Activated naive CD4-positive, alpha-beta T cell treated with anti-CD3 and anti-CD28 coated beads for 36 hours (primary cell): ENCODE results near the gene LGR4. TPM values are rescaled to one million over a fixed set of nuclear protein-coding genes. Genes with fewer than 3 reads are reported as not detected.

Experiments
- CTCF ChIA-PET: fragments of 350-600 bp; sonication (Branson Sonifier 250); formaldehyde crosslinking; loops from one replicate; lab custom pipeline; 2021; ENCODE audit warnings: antibody characterized with exemption; lab: Charles Lee
- DNase-seq: peaks from one replicate; pipeline ENCODE4 v3.0.0-alpha.2; 2020
- H3K27ac Mint-ChIP-seq: one replicate; pipeline ENCODE4 v1.8.0; 2021; ENCODE audit warnings: mild to moderate bottlenecking, mixed read lengths
- H3K27me3 Mint-ChIP-seq: one replicate; pipeline ENCODE4 v1.8.0; 2021; ENCODE audit warnings: low read depth, mixed read lengths
- H3K36me3 Mint-ChIP-seq: one replicate; pipeline ENCODE4 v1.8.0; 2021; ENCODE audit warnings: low read depth, mixed read lengths
- H3K4me1 Mint-ChIP-seq: one replicate; pipeline ENCODE4 v1.8.0; 2021; ENCODE audit warnings: low read depth, mixed read lengths
- H3K4me3 Mint-ChIP-seq: one replicate; pipeline ENCODE4 v1.8.0; 2021; ENCODE audit warnings: mild to moderate bottlenecking, moderate library complexity, mixed read lengths
- H3K9me3 Mint-ChIP-seq: one replicate; pipeline ENCODE4 v1.8.0; 2021; ENCODE audit warnings: mixed read lengths
- intact Hi-C: fragments of 100-400 bp; cut with micrococcal nuclease; formaldehyde crosslinking; loops from one replicate; pipeline ENCODE4 v1.15.1; 2023
- total RNA-seq, 2 experiments: library from RNA; stranded (reverse); gene quantifications; one replicate each; pipeline ENCODE4 v1.2.3, GENCODE V29; 2021

The LGR4 gene
- total RNA-seq, 2 experiments from 2014 or later: 0.12 to 0.19 TPM

GRCh38 chr11:27465629-27466028 lies 7.0 kb downstream of the LGR4 start:
- Mint-ChIP-seq H3K9me3 (no peaks in the 10 kb centered on the region), H3K4me1 (no peaks in the 10 kb centered on the region), H3K27me3 (peaks cover 8% of the 10 kb centered on the region), H3K4me3 (no peak overlapping the region), H3K27ac (no peak overlapping the region), H3K36me3 (no peaks in the 10 kb centered on the region)
- intact Hi-C loops: no loop called here
- DNase-seq: no peak
- CTCF ChIA-PET: interaction anchor here (1.0 to 1.5 kb wide), 3 partner anchors 20 to 167 kb away, joined by 3 to 4 read pairs (median 4); no protein-coding TSS in a partner anchor

- Mint-ChIP-seq H3K9me3 (no peaks in the 10 kb centered on the region), H3K27ac (no peak overlapping the region), H3K36me3 (no peaks in the 10 kb centered on the region), H3K27me3 (peaks cover 9% of the 10 kb centered on the region), H3K4me3 (no peak overlapping the region), H3K4me1 (no peaks in the 10 kb centered on the region)
- CTCF ChIA-PET: interaction anchor here (1.4 to 1.5 kb wide), 2 partner anchors 21 to 31 kb away, joined by 4 read pairs; no protein-coding TSS in a partner anchor
- intact Hi-C loops: no loop called here
- DNase-seq: no peak
These were observed 7.7 kb downstream of the LGR4 start for GRCh38 chr11:27464909-27465308.

GRCh38 chr11:27464289-27464696 lies 8.3 kb downstream of the LGR4 start:
- no peak overlapping the region for H3K27ac Mint-ChIP-seq
- no peak overlapping the region for H3K4me3 Mint-ChIP-seq
- CTCF ChIA-PET: no interaction called here
- H3K4me1 Mint-ChIP-seq: no peaks in the 10 kb centered on the region
- no peaks in the 10 kb centered on the region for H3K9me3 Mint-ChIP-seq
- H3K36me3 Mint-ChIP-seq: no peaks in the 10 kb centered on the region
- H3K27me3 Mint-ChIP-seq: peaks cover 9% of the 10 kb centered on the region
- intact Hi-C loops: no loop called here
- no peak for DNase-seq

- Mint-ChIP-seq H3K9me3 (no peaks in the 10 kb centered on the region), H3K27me3 (peaks cover 9% of the 10 kb centered on the region), H3K4me3 (no peak overlapping the region), H3K36me3 (no peaks in the 10 kb centered on the region), H3K27ac (no peak overlapping the region), H3K4me1 (no peaks in the 10 kb centered on the region)
- intact Hi-C loops: no loop called here
- no peak for DNase-seq
- CTCF ChIA-PET: interaction anchor here (0.6 to 1.2 kb wide), 2 partner anchors 24 to 107 kb away, joined by 3 to 6 read pairs; no protein-coding TSS in a partner anchor
These were observed 10.0 kb downstream of the LGR4 start for GRCh38 chr11:27462543-27462942.

GRCh38 chr11:27460158-27460978 lies 12.2 kb downstream of the LGR4 start:
- H3K4me1 Mint-ChIP-seq: no peaks in the 10 kb centered on the region
- DNase-seq: no peak
- no peaks in the 10 kb centered on the region for H3K9me3 Mint-ChIP-seq
- H3K27me3 Mint-ChIP-seq: peaks cover 6% of the 10 kb centered on the region
- H3K27ac Mint-ChIP-seq: no peak overlapping the region
- intact Hi-C loops: no loop called here
- CTCF ChIA-PET: no interaction called here
- H3K36me3 Mint-ChIP-seq: no peaks in the 10 kb centered on the region
- H3K4me3 Mint-ChIP-seq: no peak overlapping the region

- CTCF ChIA-PET: no interaction called here
- no peaks in the 10 kb centered on the region for H3K9me3 Mint-ChIP-seq
- H3K4me1 Mint-ChIP-seq: no peaks in the 10 kb centered on the region
- intact Hi-C loops: no loop called here
- H3K27me3 Mint-ChIP-seq: peaks cover 8% of the 10 kb centered on the region
- DNase-seq: no peak
- no peak overlapping the region for H3K4me3 Mint-ChIP-seq
- H3K36me3 Mint-ChIP-seq: no peaks in the 10 kb centered on the region
- no peak overlapping the region for H3K27ac Mint-ChIP-seq
These were observed 13.4 kb downstream of the LGR4 start for GRCh38 chr11:27459191-27459590.

GRCh38 chr11:27458182-27458581 lies 14.4 kb downstream of the LGR4 start:
- H3K4me1 Mint-ChIP-seq: no peaks in the 10 kb centered on the region
- DNase-seq: no peak
- intact Hi-C loops: no loop called here
- CTCF ChIA-PET: no interaction called here
- no peak overlapping the region for H3K27ac Mint-ChIP-seq
- peaks cover 6% of the 10 kb centered on the region for H3K27me3 Mint-ChIP-seq
- no peak overlapping the region for H3K4me3 Mint-ChIP-seq
- no peaks in the 10 kb centered on the region for H3K36me3 Mint-ChIP-seq
- H3K9me3 Mint-ChIP-seq: peaks cover 2% of the 10 kb centered on the region

GRCh38 chr11:27456795-27457329 lies 15.7 kb downstream of the LGR4 start:
- Mint-ChIP-seq H3K4me1 (no peaks in the 10 kb centered on the region), H3K4me3 (no peak overlapping the region), H3K9me3 (peaks cover 2% of the 10 kb centered on the region), H3K27ac (no peak overlapping the region), H3K36me3 (no peaks in the 10 kb centered on the region), H3K27me3 (peaks cover 3% of the 10 kb centered on the region)
- CTCF ChIA-PET: no interaction called here
- intact Hi-C loops: no loop called here
- DNase-seq: no peak

- no peak overlapping the region for H3K27ac Mint-ChIP-seq
- H3K4me3 Mint-ChIP-seq: no peak overlapping the region
- no peaks in the 10 kb centered on the region for H3K36me3 Mint-ChIP-seq
- peaks cover 3% of the 10 kb centered on the region for H3K27me3 Mint-ChIP-seq
- CTCF ChIA-PET: no interaction called here
- intact Hi-C loops: no loop called here
- DNase-seq: no peak
- H3K9me3 Mint-ChIP-seq: peaks cover 2% of the 10 kb centered on the region
- no peaks in the 10 kb centered on the region for H3K4me1 Mint-ChIP-seq
These were observed 16.3 kb downstream of the LGR4 start for GRCh38 chr11:27456140-27456794.

- no peaks in the 10 kb centered on the region for H3K4me1 Mint-ChIP-seq
- no peaks in the 10 kb centered on the region for H3K36me3 Mint-ChIP-seq
- H3K4me3 Mint-ChIP-seq: no peak overlapping the region
- peaks cover 2% of the 10 kb centered on the region for H3K9me3 Mint-ChIP-seq
- no peak for DNase-seq
- intact Hi-C loops: no loop called here
- CTCF ChIA-PET: no interaction called here
- peaks cover 3% of the 10 kb centered on the region for H3K27me3 Mint-ChIP-seq
- no peak overlapping the region for H3K27ac Mint-ChIP-seq
These were observed 16.9 kb downstream of the LGR4 start for GRCh38 chr11:27455667-27456066.

GRCh38 chr11:27453701-27454100 lies 18.9 kb downstream of the LGR4 start:
- peaks cover 2% of the 10 kb centered on the region for H3K9me3 Mint-ChIP-seq
- no peaks in the 10 kb centered on the region for H3K4me1 Mint-ChIP-seq
- no peaks in the 10 kb centered on the region for H3K36me3 Mint-ChIP-seq
- intact Hi-C loops: no loop called here
- DNase-seq: no peak
- H3K4me3 Mint-ChIP-seq: no peak overlapping the region
- H3K27ac Mint-ChIP-seq: no peak overlapping the region
- H3K27me3 Mint-ChIP-seq: peaks cover 1% of the 10 kb centered on the region
- CTCF ChIA-PET: no interaction called here

- intact Hi-C loops: no loop called here
- no peaks in the 10 kb centered on the region for H3K36me3 Mint-ChIP-seq
- no peak overlapping the region for H3K27ac Mint-ChIP-seq
- CTCF ChIA-PET: no interaction called here
- no peak overlapping the region for H3K4me3 Mint-ChIP-seq
- DNase-seq: no peak
- H3K4me1 Mint-ChIP-seq: no peaks in the 10 kb centered on the region
- H3K27me3 Mint-ChIP-seq: peaks cover 1% of the 10 kb centered on the region
- H3K9me3 Mint-ChIP-seq: peaks cover 2% of the 10 kb centered on the region
These were observed 20.4 kb downstream of the LGR4 start for GRCh38 chr11:27452147-27452546.
